Amniotic epithelial cell (primary cell): ENCODE data around the gene GALNT12.

Source experiments
- DNase-seq: peaks from one replicate; pipeline ENCODE4 v3.0.0-alpha.2; 2010; ENCODE audit warnings: low read depth

The GALNT12 gene, protein sequence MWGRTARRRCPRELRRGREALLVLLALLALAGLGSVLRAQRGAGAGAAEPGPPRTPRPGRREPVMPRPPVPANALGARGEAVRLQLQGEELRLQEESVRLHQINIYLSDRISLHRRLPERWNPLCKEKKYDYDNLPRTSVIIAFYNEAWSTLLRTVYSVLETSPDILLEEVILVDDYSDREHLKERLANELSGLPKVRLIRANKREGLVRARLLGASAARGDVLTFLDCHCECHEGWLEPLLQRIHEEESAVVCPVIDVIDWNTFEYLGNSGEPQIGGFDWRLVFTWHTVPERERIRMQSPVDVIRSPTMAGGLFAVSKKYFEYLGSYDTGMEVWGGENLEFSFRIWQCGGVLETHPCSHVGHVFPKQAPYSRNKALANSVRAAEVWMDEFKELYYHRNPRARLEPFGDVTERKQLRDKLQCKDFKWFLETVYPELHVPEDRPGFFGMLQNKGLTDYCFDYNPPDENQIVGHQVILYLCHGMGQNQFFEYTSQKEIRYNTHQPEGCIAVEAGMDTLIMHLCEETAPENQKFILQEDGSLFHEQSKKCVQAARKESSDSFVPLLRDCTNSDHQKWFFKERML

DNA sequence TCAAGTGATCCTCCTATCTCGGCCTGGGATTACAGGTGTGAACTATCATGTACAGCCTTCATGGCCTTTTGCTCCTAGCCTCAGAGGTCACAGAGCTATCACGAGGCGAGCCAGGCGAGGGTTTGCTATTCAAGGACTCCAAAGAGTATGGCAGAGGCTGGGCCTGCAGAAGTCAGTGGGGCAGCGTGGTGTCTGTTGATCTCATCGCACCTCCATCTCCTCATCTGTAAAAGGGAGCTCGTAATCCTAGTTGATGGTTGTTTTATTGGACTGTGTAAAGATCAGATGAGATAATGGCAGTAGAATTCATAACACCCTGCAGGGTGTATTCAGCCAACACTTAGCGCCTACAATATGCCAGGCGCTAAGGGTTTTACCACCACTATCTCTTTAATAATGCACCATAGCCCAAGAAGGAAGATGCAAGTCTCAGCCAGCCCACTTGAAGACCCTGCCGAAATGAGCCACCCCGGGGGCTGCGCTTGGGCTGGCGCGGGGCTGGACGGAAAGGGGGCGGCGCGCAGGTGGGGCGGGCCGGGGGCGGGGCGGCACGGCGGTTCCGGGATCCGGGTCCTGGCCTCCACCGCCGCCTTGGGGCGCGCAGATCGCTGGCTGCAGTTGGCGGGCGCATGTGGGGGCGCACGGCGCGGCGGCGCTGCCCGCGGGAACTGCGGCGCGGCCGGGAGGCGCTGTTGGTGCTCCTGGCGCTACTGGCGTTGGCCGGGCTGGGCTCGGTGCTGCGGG lies at the start of gene GALNT12:
Gene GALNT12, plus strand, starts transcription at position 601 of the 744 bp plus-strand sequence. Its CDS starts 29 bp downstream, at position 630.
- DNase-seq: no peak

DNA sequence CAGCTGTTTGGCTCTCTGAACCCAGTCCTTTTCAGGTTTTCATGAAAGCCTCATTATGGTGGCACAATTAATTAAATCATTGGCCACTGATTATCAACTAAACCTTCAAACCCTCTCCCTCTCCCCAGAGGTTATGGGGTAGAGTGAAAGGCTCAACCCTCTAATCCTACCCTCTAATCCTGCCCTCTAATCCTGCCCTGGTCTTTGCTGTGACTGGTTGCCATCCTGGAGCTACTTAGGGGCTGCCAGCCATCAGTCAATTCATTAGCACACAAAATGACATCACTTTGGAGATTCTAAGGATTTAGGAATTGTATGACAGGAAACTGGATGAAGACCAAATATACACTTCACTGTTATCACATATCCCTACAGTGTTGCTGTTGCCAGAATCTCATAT lies 47.2 kb upstream of the GALNT12 start:
- DNase-seq: no peak

DNA sequence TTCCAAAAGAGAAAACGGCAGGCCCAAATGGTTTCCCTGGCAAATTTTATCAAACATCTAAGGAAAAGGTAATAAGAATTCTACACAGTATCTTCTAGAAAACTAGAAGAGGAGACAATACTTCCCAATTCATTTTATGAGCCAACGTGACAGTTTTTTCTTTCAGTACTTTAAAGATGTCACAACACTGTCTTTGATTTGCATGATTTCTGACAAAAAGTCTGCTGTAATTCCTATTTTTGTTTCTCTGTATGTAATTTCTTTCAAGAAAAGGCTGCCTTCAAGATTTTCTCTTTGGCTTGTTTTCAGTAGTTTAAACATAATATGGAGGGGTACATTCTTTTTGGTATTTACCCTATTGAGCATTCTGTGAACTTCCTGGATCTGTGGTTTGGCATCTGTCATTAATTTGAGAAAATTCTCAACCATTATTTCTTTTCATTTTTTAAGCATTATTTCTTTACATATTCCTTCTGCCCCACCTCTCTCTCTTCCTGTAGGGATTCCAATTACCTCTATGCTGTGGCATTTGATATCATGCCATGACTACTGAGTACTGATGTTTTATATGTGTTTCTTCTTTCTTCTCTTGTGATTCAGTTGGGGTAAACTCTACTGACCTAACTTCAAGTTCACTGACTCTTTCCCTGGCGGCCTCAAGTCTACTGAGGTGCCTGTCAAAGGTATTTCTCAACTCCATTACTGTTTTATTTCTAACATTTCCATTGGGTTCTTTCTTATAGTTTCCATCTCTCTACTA lies 43.3 kb upstream of the GALNT12 start:
- DNase-seq: no peak

DNA sequence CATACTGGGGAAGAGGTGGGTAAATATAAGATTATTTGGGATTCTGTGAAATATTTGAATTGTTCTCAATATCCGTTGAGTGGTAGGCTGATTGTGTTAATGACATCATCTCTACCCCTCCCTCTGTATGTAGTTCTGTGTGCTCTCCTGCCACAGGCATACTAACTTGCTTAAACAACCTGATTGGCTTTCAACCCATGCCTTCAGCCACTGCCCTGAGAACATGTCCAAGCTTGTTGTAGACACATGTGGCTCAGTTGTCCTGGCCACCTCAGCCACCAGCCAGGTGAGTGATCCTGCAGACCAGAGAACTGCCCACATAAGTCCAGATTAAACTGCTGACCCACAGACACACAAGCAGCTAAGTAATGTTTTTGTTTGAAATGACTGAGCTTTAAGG lies 42.2 kb upstream of the GALNT12 start:
- DNase-seq: no peak

DNA sequence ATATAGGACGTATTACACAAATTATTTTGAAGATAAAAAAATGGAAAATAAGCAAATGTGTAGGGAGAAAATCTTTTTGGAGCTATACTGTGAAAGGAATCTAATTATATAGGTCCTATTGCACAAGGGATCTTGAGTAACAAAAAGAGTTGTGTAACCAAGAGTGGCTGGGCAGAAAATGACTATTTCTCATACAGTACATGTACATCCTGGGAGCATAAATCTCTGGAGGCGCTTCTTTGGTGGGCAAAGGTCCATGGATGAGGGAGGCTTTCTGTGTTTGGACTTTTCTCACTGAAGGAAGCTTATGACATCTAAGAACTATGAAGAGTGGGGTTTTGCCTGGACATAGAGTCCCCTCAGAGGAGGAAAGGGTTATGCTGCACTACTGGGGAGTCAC lies 40.9 kb upstream of the GALNT12 start:
- DNase-seq: peak; percentile 70

DNA sequence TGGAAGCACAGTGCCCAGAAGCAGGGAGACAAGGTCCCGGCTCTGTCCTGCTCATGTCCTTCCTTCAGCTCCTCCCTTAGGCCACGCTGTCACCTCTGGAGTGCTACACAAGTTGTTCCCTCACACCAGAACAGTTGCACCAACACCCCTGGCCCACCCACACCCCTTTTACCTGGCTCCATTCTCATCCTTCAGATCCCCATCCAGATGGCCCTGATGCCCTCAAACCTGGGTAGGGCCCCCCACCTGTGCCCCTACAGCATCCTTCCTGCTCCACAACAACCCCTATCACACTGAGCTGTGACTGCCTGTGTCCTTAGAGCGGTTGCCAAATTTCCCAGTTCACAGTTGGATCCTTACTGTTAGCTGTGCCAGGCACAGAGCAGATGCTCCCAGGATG lies 40.3 kb upstream of the GALNT12 start:
- no peak for DNase-seq

DNA sequence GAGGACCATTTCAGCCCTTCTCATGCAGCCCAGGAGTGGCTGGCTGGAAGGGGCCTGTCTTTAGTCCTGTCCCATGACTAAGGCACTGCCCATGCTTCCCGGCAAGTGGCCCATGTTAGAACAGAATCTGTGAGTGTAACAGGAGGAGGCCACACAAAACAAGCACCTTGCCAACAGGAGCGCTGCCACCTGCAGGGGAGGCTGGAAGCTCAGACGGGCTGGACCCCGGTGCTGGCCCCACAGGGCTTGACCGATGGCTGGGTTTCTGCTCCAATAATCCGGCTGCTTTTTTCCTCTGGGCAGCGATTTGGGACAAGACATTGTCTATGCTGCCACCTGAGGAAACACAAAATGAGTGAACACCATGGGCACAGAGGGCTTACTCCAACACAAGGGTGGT lies 39.6 kb upstream of the GALNT12 start:
- DNase-seq: no peak

DNA sequence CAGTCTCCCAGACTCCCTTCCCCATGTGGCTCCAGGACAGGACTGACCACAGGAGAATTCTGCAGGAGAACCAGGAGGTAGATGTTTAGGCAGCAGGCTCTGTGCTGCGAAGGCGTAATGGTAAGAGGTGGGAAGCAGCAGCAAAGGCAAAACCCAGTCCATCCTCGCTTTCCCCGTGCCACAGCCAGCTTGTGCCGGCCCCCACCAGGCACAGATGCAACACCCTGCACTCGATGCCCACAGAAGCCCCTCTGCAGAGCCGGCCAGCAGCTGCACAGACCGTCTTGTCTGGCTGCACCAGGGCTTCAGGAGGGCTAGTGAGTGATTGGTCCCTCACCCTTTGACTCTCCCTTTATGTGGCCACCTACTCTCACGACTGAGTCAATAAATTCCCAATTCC lies 39.1 kb upstream of the GALNT12 start:
- DNase-seq: no peak

DNA sequence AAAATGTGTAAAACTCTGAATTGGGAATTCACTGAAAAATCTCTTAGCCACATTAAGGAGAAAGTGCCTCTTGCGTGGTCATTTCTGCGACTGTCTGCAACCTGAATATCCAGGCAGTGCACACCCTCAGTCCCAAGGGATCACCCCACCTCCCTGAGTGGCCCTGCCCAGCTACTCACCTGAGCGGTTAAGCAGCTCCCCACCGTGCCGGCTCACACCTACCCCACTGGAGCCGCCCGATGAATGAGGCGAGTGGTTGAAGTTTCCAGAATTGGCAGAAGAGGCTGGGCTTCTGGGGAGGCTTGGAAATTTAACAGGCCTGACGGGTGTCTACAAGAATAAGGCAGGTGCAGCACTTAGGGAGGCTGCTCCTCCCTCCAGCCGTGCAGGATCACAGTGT lies 36.8 kb upstream of the GALNT12 start:
- no peak for DNase-seq

DNA sequence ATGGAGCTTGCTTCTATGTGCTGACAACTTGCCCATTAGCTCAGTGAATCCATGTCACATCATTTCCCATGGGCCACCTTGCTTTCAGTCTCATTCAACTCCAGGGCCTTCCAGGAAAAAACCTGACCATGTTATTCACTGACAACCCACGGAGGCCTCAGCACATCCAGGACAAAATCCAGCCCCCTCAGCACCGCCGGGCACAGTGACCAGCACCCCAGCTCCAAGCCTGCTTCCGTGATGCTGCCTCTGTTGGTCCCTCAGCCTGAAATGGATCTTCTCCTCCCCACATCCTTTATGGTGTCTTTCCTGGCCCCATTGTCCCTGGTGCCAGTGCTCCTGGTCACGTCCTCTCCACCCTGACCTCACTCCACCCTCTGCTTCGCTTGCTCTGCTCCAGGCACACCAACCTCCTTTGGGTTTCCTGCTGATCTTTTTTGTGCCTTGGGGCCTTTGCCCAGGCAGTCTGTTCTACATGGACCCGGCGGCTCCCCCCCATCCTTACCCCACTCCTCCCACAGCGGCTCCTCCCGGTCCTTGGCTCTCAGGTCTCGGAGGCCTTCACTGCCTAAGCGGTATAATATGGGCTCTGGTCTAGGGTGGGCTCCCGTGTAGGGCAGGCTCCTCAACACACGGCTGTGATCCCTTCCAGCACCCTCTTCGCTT lies 36.1 kb upstream of the GALNT12 start:
- DNase-seq: no peak

DNA sequence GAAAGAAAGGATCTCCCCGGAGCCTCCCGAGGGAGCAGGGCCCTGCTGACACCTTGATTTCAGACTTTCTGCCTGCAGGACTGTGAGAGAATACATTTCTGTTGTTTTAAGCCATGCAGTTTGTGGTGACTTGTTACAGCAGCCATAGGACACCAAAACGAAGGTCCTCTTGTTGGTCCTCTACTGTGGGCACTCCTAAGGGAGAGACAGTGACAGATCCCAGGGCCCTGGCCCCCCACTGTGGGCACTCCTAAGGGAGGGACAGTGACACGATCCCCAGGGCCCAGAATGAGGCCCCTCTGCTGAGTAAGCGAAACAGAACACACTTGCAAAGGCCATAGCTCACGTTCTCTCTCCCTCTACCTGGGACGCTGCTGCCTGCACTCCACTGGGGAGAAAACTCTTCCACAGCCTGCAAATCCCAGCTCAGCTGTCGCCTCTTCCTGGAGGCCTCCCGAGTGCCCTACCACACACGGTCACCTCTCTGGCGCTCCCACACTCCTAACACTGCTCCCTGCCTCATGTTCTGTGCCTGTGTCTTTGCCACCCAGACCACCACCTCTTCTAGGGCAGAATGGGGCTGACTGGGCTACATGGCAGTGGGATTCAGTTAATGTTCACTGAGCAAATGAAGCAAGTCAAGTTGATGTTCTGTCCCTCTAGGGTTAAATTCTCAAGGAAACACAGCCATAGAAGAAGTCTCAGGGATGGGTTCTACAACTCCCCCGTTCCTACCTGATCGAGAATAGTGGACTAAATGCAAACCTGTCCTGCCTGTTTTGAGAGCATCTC lies 34.9 kb upstream of the GALNT12 start:
- DNase-seq: no peak

DNA sequence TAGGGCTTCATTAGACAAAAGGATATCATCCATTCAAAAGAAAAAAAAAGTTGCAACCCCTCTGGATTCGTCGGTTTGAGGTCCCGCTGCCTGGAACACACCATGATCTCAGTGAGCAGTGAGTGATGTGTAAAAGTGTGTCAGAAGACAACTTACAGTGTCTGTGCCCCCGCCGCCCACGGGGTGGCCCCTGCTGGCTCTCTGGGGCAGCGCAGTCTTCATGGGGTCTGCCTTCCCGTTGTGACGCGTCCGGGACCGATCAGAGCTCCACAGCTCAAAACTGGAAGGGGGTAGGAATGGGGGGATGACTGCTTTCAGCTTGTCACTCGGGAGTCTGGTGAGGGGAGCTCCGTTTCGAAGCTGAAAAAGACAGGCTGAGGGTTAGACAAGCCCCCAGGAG lies 33.7 kb upstream of the GALNT12 start:
- DNase-seq: no peak

DNA sequence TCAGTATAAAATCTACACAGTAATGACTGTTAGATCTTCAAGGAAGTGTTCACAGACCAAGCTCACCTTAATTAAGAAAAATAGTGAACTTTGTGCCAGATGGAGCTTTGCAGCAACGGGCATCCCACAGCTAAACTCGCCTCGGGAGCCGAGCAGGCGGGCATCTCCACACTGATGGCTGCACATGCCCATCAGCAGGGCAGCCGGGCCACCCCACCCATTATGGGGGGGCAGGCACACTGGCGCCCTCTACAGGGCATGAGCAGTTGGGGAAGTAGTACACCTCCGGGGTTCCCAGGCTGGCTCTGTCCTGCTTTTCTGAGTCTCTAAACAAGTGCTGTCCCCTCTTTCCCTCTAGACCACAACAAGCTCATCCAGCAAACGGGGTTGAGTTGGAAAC lies 32.7 kb upstream of the GALNT12 start:
- no peak for DNase-seq

DNA sequence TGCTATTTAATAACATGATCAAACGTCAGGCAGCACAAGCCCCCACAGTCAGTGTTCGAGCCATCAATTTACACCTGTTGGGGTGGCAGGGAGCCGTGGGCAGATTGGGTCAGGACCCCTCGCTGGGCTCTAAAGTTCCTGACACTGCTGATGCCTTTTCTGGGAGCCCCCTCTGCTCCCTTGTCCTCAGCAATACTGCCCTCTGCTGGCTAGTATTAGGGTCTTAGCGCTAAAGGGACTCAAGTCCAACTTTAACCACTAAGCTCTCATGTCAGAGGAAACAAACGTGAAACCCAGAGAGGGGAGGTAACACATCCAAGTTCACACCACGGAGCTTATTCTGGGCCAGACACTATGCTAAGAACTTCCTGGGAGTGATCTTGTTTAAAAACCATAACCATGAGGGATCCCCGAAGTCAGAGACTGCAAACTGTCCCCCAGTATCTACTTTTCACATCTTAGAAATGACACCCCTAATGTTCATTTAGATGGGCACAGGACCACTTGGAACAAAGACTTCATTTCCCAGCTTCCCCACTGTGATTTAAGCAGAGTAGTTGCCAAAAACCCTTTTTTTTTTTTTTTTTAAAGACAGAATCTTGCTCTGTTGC lies 31.5 kb upstream of the GALNT12 start:
- DNase-seq: peak; percentile 69

DNA sequence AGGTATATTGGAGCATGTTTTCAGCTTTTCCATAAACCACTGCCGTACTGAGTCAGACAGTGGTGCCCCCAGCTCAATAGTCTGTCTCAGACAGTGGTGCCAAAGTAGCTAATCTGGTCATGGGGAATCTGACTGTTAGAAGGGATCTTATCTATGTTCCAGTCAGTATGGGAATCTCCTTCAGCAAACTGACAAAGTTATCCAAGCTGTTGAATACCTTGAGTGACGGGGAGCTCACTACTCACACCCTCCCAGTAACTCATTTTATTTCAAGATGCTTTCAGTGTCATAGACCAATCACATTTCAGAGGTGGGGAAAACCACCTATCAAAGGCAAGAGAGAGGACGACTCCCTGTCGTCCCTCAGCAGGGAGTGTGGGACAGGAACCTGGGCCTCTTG lies 29.9 kb upstream of the GALNT12 start:
- DNase-seq: no peak

DNA sequence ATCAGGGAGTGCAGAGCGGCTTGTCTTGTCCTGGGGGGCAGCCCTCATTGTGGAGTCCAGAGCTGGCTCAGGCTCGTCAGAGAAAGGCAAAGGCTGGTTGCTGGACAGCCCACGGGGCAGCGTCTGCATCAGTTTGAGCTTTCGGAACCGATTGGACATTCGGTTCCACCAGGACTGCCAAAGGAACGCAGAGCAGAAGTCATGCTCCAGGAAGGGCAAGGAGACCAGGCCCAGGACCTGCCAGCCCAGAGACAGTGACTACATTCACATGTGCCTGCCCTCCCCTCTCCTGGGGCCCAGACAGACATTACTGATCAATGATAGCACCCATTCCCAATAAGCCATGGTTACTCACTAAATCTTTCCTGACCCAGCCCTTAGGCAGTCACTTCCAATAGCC lies 29.2 kb upstream of the GALNT12 start:
- no peak for DNase-seq

DNA sequence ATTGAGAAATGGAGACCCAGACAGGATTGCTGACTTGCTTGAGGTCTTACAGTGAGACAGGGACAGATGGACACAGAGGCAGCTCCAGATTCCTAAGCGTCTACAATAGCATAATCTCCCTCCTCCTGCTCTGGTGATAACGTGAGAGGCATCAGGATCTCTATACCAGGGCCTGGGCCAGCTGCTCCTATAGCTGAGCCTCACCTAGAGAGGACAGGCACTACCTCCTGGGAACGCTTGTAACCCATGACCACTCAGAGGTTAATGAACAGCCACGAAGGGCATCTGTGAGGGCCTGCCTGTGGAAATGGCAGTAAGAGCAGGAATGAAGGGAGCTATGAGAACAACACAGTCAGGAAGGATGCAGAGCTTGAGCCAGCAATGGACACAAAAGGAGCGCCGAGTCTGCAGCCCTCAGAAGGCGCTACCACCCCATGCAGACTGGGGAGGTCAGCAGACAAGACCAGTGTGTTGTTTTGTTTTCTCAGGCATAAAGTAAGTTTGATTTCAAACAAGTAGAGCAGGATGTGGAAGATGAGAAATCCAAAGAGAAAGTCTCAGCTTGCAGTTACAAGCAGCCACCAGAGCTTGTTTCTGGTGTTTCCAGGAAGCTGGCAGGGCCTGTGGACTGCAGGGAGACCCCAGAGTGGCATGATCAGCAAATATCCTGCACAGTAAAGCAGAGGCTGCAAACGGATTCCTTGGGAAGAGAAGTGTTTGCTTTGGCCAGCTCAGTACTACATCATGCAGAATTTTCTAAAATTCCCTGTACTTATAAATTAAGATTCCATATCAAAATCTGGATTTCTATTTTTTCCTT lies 28.5 kb upstream of the GALNT12 start:
- DNase-seq: no peak

DNA sequence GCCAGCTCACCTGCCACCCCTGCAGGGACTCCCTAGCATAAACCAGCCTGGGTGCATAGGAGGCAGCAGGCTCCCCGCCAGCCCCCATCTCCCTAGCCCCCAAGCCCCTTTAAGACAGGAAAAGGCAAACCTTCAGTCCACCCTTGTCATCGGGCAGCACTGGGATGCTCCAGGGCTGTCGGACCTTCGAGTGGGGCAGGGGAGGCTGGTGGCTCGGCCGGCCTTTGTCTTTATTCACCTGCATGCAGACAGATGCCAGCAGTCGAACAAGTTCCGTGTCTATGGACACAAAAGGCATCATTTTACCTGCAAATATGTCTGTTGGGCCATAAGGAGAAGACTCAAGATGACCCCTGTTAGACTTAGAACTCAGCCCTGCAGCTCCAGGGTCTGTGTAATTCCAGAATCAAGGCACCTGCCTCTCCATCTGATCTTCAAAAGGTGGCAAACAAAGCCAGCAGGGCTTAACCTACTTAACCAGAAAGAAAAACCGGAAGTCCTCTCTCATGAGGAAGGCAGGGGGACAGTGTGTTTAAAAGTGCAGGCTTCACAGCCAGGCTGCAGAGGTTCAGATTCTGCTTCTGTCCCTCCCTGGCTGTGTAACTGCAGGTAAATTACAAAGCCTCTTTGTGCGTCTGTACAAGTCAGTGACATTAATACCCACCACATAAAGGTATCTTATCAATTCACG lies 27.3 kb upstream of the GALNT12 start:
- no peak for DNase-seq
